Retinal pigment epithelial cell (primary cell): ENCODE data around the gene OPCML.

ENCODE experiments used
- DNase-seq: peaks from one replicate; pipeline ENCODE4 v3.0.0-alpha.2; 2010; ENCODE audit warnings: low read depth
- H3K4me3 ChIP-seq: 2 replicates; pipeline ENCODE4 v1.5.1; 2011; ENCODE audit warnings: mild to moderate bottlenecking, low read length, control low read depth, moderate library complexity
- CTCF ChIP-seq: conservative IDR thresholded peaks from 2 replicates; pipeline ENCODE4 v1.5.1; 2011; ENCODE audit warnings: low read depth, low read length, control low read depth, inconsistent platforms

Gene OPCML

GRCh38 chr11:132788816-132789325 lies 743.4 kb downstream of the OPCML start:
- no peak for DNase-seq
- no peak overlapping the region for H3K4me3 ChIP-seq
- no peak for TF ChIP-seq CTCF

- no peak overlapping the region for H3K4me3 ChIP-seq
- no peak for DNase-seq
- TF ChIP-seq CTCF, result no peak
These were observed 746.4 kb downstream of the OPCML start for GRCh38 chr11:132785878-132786277.

GRCh38 chr11:132784441-132784840 lies 747.9 kb downstream of the OPCML start:
- TF ChIP-seq CTCF, result no peak
- no peak for DNase-seq
- H3K4me3 ChIP-seq, result no peak overlapping the region

- DNase-seq, result no peak
- TF ChIP-seq CTCF, result no peak
- no peak overlapping the region for H3K4me3 ChIP-seq
These were observed 750.2 kb downstream of the OPCML start for GRCh38 chr11:132782102-132782501.

GRCh38 chr11:132780046-132780445 lies 752.3 kb downstream of the OPCML start:
- peak; percentile 3 for DNase-seq
- no peak overlapping the region for H3K4me3 ChIP-seq
- no peak for TF ChIP-seq CTCF

GRCh38 chr11:132779497-132779896 lies 752.8 kb downstream of the OPCML start:
- no peak for DNase-seq
- H3K4me3 ChIP-seq, result no peak overlapping the region
- no peak for TF ChIP-seq CTCF

GRCh38 chr11:132777067-132777975 lies 755.0 kb downstream of the OPCML start:
- no peak overlapping the region for H3K4me3 ChIP-seq
- no peak for TF ChIP-seq CTCF

More at GRCh38 chr11:132777067-132777975, 755.0 kb downstream of the OPCML start:
- no peak for DNase-seq
